Measurements from ENCODE around the gene OAS2. TPM values are rescaled to one million over a fixed set of nuclear protein-coding genes. Genes with fewer than 3 reads are reported as not detected.

Gene OAS2
- total and polyA plus RNA-seq, 2 of the 8 experiments (the other 6 are each of a cell fraction or from before 2014, with no cell fraction given): 0.06 TPM; not detected in 1

DNA sequence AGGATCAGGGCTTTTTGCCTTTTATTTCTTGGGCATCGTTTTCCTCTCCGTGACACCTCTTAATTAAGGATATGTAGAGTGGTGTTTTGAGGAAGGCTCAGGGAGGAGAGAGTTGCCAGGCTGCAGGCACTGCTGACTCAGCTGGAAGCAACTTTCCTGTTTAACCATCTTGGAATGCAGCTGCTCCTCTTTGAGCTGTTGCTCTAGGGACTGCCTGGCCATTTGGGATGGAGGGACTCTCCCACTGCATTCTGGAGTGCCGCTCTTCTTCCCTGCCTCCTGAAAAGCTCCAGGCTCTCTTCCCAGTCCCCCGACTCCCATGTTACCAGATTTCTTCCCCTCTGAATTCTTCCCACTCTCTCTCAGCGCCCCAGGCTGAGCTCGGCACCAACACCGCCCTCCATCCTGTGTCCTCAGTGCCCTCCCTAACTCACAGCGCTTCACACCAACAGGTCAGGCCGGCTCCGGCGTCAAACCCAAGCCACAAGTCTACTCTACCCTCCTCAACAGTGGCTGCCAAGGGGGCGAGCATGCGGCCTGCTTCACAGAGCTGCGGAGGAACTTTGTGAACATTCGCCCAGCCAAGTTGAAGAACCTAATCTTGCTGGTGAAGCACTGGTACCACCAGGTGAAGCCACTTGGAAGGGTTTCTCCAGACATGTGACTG is 34.2 kb upstream of the OAS2 start:
- H3K4me1 ChIP-seq (replicated peaks in 1 of 4; ENCODE audit: control insufficient read depth in 3 of 4, insufficient read depth in 4 of 4, low read length in 3 of 4): 0 out of 7 replicates have a peak, but pooled peaks cover 0 to 3% (median 0%) of the 10 kb centered on the region in 4 experiments
- H3K4me3 ChIP-seq (ENCODE audit: extremely low read depth in 1 of 4, insufficient read depth in 2 of 4, low read depth in 3 of 4, low read length in 4 of 4): no peak overlapping the region
- H3K23me2 ChIP-seq (ENCODE audit: low read depth, low read length): no peaks in the 10 kb centered on the region
- H3K27me3 ChIP-seq (replicated peaks in 1 of 4; ENCODE audit: control insufficient read depth in 3 of 4, extremely low read depth in 1 of 4, insufficient read depth in 3 of 4, low read length in 3 of 4): peaks cover 0 to 3% (median 0%) of the 10 kb centered on the region in 4 experiments; a peak in 4 of 7 replicates
- no peak for TF ChIP-seq SIRT6 (IDR thresholded peaks at IDR 0.05; ENCODE audit: low read length)
- TF ChIP-seq BACH1 (IDR thresholded peaks at IDR 0.05; ENCODE audit: low read length): no peak
- no peak for TF ChIP-seq USF2 (IDR thresholded peaks at IDR 0.05; ENCODE audit: low read length)
- 0 out of 2 replicates have a peak, but pooled peaks have one; percentile 39 for TF ChIP-seq TEAD4 (IDR thresholded peaks at IDR 0.05; ENCODE audit: low read depth, low read length)
- peak; percentile 94 for TF ChIP-seq MAFK (IDR thresholded peaks at IDR 0.05; ENCODE audit: low read depth, low read length)
- TF ChIP-seq, protein P1, sequence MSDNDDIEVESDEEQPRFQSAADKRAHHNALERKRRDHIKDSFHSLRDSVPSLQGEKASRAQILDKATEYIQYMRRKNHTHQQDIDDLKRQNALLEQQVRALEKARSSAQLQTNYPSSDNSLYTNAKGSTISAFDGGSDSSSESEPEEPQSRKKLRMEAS (IDR thresholded peaks at IDR 0.05): peak; percentile 44; the same call in 1 of the 2 replicates
- no peak overlapping the region for H3K18ac ChIP-seq (ENCODE audit: extremely low read depth, low read length)
- H2BK12ac ChIP-seq (ENCODE audit: low read depth, low read length): no peak overlapping the region
- no peak overlapping the region for H4K8ac ChIP-seq (ENCODE audit: extremely low read depth, insufficient read depth, low read length)
- no peak overlapping the region for H3K4me2 ChIP-seq (ENCODE audit: insufficient read depth in 1 of 2, low read depth in 2 of 2, low read length in 2 of 2)
- DNase-seq (ENCODE audit: low read depth in 1 of 2, low spot score in 2 of 2): no peak
- H2BK20ac ChIP-seq (ENCODE audit: low read length): no peak overlapping the region
- no peaks in the 10 kb centered on the region for H3K79me1 ChIP-seq (ENCODE audit: low read depth, low read length)
- WGBS, 2 experiments (ENCODE audit: extremely low coverage in 1 of 2, insufficient coverage in 1 of 2, insufficient read length in 1 of 2, insufficient replicate concordance in 2 of 2, low coverage in 1 of 2, low lambda C conversion rate in 2 of 2, missing lambda C conversion rate in 1 of 2): 84% methylated on average over 15 of the region's 15 CpGs; no CpG with 5 or more reads in 1 of the 2 experiments
- no peak overlapping the region for H4K91ac ChIP-seq (replicated peaks; ENCODE audit: insufficient read length, low read length)
- H2BK5ac ChIP-seq (ENCODE audit: low read depth, low read length): no peak overlapping the region
- H3K27ac ChIP-seq (ENCODE audit: low read depth, low read length): no peak overlapping the region
- no peak overlapping the region for H2AK5ac ChIP-seq (ENCODE audit: low read depth, low read length)
- H2BK15ac ChIP-seq (ENCODE audit: low read length): no peak overlapping the region
- H3K23ac ChIP-seq (ENCODE audit: insufficient read length): no peak overlapping the region
- H3K9me3 ChIP-seq (ENCODE audit: insufficient read depth in 2 of 2, low read depth in 1 of 2, low read length in 1 of 2): no peaks in the 10 kb centered on the region
- no peak overlapping the region for H3K14ac ChIP-seq (ENCODE audit: insufficient read length)
- H3K9ac ChIP-seq (replicated peaks in 1 of 4; ENCODE audit: extremely low read depth in 1 of 4, low read depth in 3 of 4, low read length in 3 of 4): no peak overlapping the region
- no peaks in the 10 kb centered on the region for H3K79me2 ChIP-seq (ENCODE audit: control insufficient read depth in 1 of 2, insufficient read depth in 2 of 2, low read length in 2 of 2)
- H3K56ac ChIP-seq (replicated peaks; ENCODE audit: insufficient read length, low read depth, low read length): no peak overlapping the region
- no peaks in the 10 kb centered on the region for H4K20me1 ChIP-seq (replicated peaks in 1 of 2; ENCODE audit: control insufficient read depth in 1 of 2, insufficient read depth in 2 of 2, low read length in 2 of 2)
- H3K4ac ChIP-seq (replicated peaks; ENCODE audit: insufficient read length, low read depth, low read length): no peak overlapping the region
- POLR2A ChIA-PET (ENCODE audit: partially characterized antibody): interaction anchor here (0.6 kb wide), 1 partner anchor 17 kb away, joined by 3 read pairs; no protein-coding TSS in a partner anchor
- CTCF ChIA-PET (ENCODE audit: partially characterized antibody): no interaction called here
- H3K36me3 ChIP-seq (ENCODE audit: control insufficient read depth in 2 of 4, insufficient read depth in 4 of 4, low read length in 3 of 4): no peaks in the 10 kb centered on the region
- no peak overlapping the region for H2BK120ac ChIP-seq (replicated peaks; ENCODE audit: low read depth, low read length)
- FAIRE-seq: no peak
- no peak overlapping the region for H4K5ac ChIP-seq (ENCODE audit: insufficient read length, low read depth, low read length)
- 0 out of 2 replicates have a peak overlapping the region, but pooled peaks have one; percentile 3 for H2AFZ ChIP-seq (ENCODE audit: low read length)
